Body of pancreas (tissue), 4 donors: ENCODE results near the gene TCEANC2. TPM values are rescaled to one million over a fixed set of nuclear protein-coding genes. Genes with fewer than 3 reads are reported as not detected.

ENCODE experiments used
- ATAC-seq: fragments of 150-250 bp; one replicate; pipeline ENCODE4 v1.9.1; 2016
- DNase-seq, 4 donors: peaks; one replicate each; pipeline ENCODE4 v3.0.0-alpha.2; 2019
- H3K27ac ChIP-seq, 4 donors: fragments of 200-600 bp; sonication (generic); 1 replicate in 3 of 4; 2 replicates in 1 of 4; pipeline versions ENCODE4 v1.5.1 to v1.6.1; 2016 to 2019; ENCODE audit warnings: mild to moderate bottlenecking in 1 of 4, mixed read lengths in 1 of 4, moderate library complexity in 1 of 4
- H3K27me3 ChIP-seq, 2 donors: fragments of 200-600 bp; sonication (generic); one replicate each; pipeline ENCODE4 v1.6.0; 2016; ENCODE audit warnings: mild to moderate bottlenecking in 1 of 2
- H3K36me3 ChIP-seq, 2 donors: fragments of 200-600 bp; sonication (generic); replicated peaks in 1 of 2; 2 replicates each; pipeline ENCODE4 v1.5.1; 2016; ENCODE audit warnings: low read depth in 2 of 2; ENCODE audit not compliant: insufficient read depth in 1 of 2
- H3K4me1 ChIP-seq: fragments of 200-600 bp; sonication (generic); one replicate; pipeline ENCODE4 v1.6.0; 2016
- H3K4me3 ChIP-seq, 2 donors: fragments of 200-600 bp; sonication (generic); 1 replicate in 1 of 2; 2 replicates in 1 of 2; pipeline ENCODE4 v1.5.1; 2016 to 2019
- H3K9me3 ChIP-seq, 3 donors: fragments of 200-600 bp; sonication (generic); 1 replicate in 2 of 3; 2 replicates in 1 of 3; pipeline ENCODE4 v1.5.1; 2016
- POLR2A ChIP-seq, 3 donors: fragments of 450-650 bp; IDR thresholded peaks; one replicate each; pipeline ENCODE4 v1.6.1; 2016; ENCODE audit warnings: antibody characterized with exemption in 3 of 3, mild to moderate bottlenecking in 2 of 3
- WGBS, 2 donors: methylation state at CpG; one replicate each; pipeline ENCODE4 v1.1.5; 2017; 5-methylcytosine and 5-hydroxymethylcytosine counted together
- intact Hi-C: fragments of 100-400 bp; cut with DNase I; formaldehyde crosslinking; loops from one replicate; pipeline ENCODE4 v1.15.1; 2023
- total RNA-seq, 2 donors: library from RNA; depleted of rRNA; stranded (reverse); fragments of >200 nt; gene quantifications; one replicate each; pipeline ENCODE4 v1.1.0, GENCODE V29; 2016
- TF ChIP-seq, protein P1 (sequence below), 7 experiments: fragments of 450-650 bp in 4 of 7; fragments of 200-600 bp in 3 of 7; sonication (generic) in 3 of 7; IDR thresholded peaks; one replicate each; pipeline ENCODE4 v1.5.1; 2016 to 2019; ENCODE audit warnings: antibody characterized with exemption in 7 of 7

TCEANC2 gene
- total RNA-seq, 2 donors from 2014 or later = 1.3 to 2.9 TPM

DNA sequence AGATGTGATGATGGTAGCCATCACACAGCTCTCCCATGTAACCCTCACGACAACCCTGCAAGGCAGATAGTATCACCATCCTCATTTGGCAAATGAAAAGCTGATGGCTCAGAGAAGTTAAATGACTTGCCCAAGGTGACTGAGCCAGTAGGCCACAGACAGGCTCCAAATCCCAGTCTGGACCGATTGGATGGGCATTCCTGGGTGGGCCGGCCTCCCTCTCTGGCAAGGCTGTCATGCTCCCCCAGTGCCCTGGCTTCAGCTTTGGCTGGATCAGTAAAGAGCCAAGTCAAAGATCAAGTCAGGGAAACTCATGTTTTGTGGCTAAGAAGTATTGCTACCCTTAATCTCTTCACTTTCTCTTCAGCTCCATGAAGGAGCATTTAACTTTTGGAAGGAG, 58.2 kb downstream of the TCEANC2 start:
- intact Hi-C loops = no loop called here
- Histone ChIP-seq H3K27ac (no peak overlapping the region), H3K27me3 (no peaks in the 10 kb centered on the region), H3K9me3 (no peaks in the 10 kb centered on the region), H3K36me3 (no peaks in the 10 kb centered on the region), H3K4me1 (no peaks in the 10 kb centered on the region), H3K4me3 (no peak overlapping the region)
- DNase-seq (no peak), ATAC-seq (no peak)
- TF ChIP-seq, protein P1, sequence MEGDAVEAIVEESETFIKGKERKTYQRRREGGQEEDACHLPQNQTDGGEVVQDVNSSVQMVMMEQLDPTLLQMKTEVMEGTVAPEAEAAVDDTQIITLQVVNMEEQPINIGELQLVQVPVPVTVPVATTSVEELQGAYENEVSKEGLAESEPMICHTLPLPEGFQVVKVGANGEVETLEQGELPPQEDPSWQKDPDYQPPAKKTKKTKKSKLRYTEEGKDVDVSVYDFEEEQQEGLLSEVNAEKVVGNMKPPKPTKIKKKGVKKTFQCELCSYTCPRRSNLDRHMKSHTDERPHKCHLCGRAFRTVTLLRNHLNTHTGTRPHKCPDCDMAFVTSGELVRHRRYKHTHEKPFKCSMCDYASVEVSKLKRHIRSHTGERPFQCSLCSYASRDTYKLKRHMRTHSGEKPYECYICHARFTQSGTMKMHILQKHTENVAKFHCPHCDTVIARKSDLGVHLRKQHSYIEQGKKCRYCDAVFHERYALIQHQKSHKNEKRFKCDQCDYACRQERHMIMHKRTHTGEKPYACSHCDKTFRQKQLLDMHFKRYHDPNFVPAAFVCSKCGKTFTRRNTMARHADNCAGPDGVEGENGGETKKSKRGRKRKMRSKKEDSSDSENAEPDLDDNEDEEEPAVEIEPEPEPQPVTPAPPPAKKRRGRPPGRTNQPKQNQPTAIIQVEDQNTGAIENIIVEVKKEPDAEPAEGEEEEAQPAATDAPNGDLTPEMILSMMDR (IDR thresholded peaks at IDR 0.05) = no peak
- TF ChIP-seq POLR2A (IDR thresholded peaks at IDR 0.05) = no peak
- 52 to 86% methylated on average over 3 of the region's 3 CpGs for WGBS, 2 donors

DNA sequence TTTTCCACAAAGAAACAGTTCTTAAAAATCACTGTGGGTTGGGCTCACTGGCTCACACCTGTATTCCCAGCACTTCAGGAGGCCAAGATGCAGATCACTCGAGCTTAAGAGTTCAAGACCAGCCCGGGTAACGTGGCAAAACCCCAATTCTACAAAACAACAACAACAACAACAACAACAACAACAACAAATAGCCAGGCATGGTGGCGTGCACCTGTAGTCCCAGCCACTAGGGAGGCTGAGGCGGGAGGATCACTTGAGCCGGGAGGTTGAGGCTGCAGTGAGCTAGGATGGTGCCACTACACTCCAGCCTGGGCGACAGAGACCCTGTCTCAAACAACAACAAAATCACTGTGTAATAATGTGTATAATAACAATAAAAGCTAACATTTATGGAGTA, 58.6 kb downstream of the TCEANC2 start:
- Histone ChIP-seq H3K27me3 (no peaks in the 10 kb centered on the region), H3K9me3 (no peaks in the 10 kb centered on the region), H3K27ac (no peak overlapping the region), H3K4me3 (no peak overlapping the region), H3K36me3 (no peaks in the 10 kb centered on the region), H3K4me1 (no peaks in the 10 kb centered on the region)
- ATAC-seq (no peak), DNase-seq (no peak)
- intact Hi-C loops = no loop called here
- no peak for TF ChIP-seq POLR2A (IDR thresholded peaks at IDR 0.05)
- TF ChIP-seq, protein P1 (IDR thresholded peaks at IDR 0.05) = no peak
- whole genome bisulfite sequencing, 2 donors = 82 to 89% methylated on average over 7 of the region's 7 CpGs

DNA sequence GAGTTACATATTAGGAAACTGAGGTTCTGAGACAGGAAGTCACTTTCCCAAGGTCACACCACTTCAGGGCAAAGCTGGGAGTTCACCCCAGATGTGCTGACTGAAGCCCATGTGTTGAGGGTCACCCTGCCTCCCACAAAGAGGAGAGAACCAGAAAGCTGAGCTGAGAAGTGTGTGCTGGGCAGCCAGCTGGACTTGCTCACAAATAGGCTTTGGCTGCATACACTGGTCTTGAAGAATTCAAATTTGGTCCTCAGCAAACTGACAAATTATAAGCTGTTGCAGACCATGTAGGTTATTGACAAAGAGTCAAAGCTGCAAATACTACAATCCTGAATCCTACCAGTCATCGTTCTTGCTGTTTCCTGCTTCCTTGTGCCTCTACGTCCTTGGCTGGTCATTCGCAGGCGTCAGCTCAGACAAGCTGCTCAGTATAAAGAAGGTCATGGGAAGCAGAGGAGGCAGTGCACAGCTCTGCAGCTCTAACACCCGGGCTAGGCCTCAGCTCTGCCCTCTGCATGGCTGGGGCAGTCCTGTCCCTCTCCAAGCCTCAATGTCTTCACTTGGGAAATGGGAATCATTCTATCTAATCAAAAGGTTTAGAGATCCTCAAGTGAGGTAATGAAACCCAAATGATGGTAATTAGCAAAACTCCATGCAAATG, 59.4 kb downstream of the TCEANC2 start:
- Histone ChIP-seq H3K4me1 (no peaks in the 10 kb centered on the region), H3K4me3 (no peak overlapping the region), H3K27me3 (no peaks in the 10 kb centered on the region), H3K9me3 (no peaks in the 10 kb centered on the region), H3K36me3 (no peaks in the 10 kb centered on the region), H3K27ac (no peak overlapping the region)
- DNase-seq (no peak), ATAC-seq (no peak)
- WGBS, 2 donors = 44 to 62% methylated on average over 5 of the region's 5 CpGs
- TF ChIP-seq POLR2A (IDR thresholded peaks at IDR 0.05) = no peak
- TF ChIP-seq, protein P1 (IDR thresholded peaks at IDR 0.05) = no peak
- intact Hi-C loops = no loop called here

DNA sequence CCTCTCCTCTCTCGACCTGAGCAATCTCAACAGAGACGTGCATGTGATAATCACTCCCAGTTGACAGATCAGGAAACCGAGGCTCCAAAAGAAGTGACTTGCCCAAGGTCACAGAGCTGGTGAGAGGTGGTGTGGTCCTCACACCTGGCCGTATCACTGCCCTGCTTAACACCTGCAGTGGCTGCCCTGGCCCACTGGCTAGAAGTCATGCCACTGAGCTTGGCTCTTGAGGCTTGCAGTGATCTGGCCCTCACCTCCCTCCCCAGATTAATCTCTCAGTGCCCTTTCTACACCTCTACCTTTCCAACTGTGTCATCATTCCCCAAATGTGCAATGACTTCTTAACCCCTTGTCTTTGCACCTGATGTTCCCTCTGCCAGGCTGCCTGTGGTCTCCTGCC, 60.6 kb downstream of the TCEANC2 start:
- Histone ChIP-seq H3K4me3 (no peak overlapping the region), H3K36me3 (no peaks in the 10 kb centered on the region), H3K27ac (no peak overlapping the region), H3K27me3 (no peaks in the 10 kb centered on the region), H3K4me1 (no peaks in the 10 kb centered on the region), H3K9me3 (no peaks in the 10 kb centered on the region)
- WGBS, 2 donors = 49 to 62% methylated on average over 4 of the region's 4 CpGs
- ATAC-seq = no peak
- no peak for DNase-seq
- intact Hi-C loops = no loop called here
- TF ChIP-seq, protein P1 (IDR thresholded peaks at IDR 0.05) = no peak
- TF ChIP-seq POLR2A (IDR thresholded peaks at IDR 0.05) = no peak

DNA sequence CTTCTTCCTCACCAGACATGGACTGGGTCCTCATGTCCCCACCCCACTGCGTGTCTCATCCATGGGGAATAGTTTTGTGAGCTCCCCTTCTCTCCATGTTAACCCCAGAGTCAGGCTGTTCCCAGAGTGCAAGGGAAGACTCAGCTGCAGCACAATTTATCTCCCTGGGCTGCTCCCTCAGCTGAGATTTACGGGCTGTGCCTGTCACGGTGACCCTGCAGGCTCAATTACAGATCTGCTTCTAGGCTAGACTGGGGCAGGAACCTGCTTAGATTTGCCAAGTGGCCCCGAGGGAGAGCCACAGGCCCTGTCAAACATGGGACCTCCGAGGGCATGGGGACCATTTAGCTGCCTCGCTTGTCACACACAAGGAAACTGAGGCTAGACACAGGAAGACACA, 61.5 kb downstream of the TCEANC2 start:
- intact Hi-C loops = loop anchor here (5.0 kb wide), 1 partner anchor 377 kb away; no protein-coding TSS in a partner anchor
- DNase-seq = no peak
- H3K27me3 ChIP-seq = no peaks in the 10 kb centered on the region

More for the DNA sequence above, 61.5 kb downstream of the TCEANC2 start:
- Histone ChIP-seq H3K4me1 (no peaks in the 10 kb centered on the region), H3K9me3 (no peaks in the 10 kb centered on the region), H3K36me3 (no peaks in the 10 kb centered on the region), H3K27ac (no peak overlapping the region), H3K4me3 (no peak overlapping the region)
- 84 to 86% methylated on average over 4 to 6 of the region's 6 CpGs for WGBS, 2 donors
- no peak for ATAC-seq
- TF ChIP-seq POLR2A (IDR thresholded peaks at IDR 0.05) = no peak
- TF ChIP-seq, protein P1 (IDR thresholded peaks at IDR 0.05) = no peak
